Peyer's patch (tissue), 4 donors: ENCODE data around the gene NFKBIZ. TPM values are rescaled to one million over a fixed set of nuclear protein-coding genes. Genes with fewer than 3 reads are reported as not detected.
A peak's percentile ranks its signal among the peaks of the same experiment; 100 is the strongest.

Experiments
- DNase-seq, 3 donors: peaks; one replicate each; pipeline ENCODE4 v3.0.0-alpha.2; 2017 to 2019
- H3K27ac ChIP-seq, 4 donors: fragments of 200-600 bp; sonication (generic); one replicate each; pipeline ENCODE4 v1.5.1; 2016 to 2019
- H3K27me3 ChIP-seq, 2 donors: fragments of 200-600 bp; sonication (generic); one replicate each; pipeline ENCODE4 v1.5.1; 2019
- H3K36me3 ChIP-seq, 3 donors: fragments of 200-600 bp; sonication (generic); one replicate each; pipeline ENCODE4 v1.5.1; 2016 to 2019
- H3K4me1 ChIP-seq, 4 donors: fragments of 200-600 bp; sonication (generic); one replicate each; pipeline ENCODE4 v1.5.1; 2016 to 2019
- H3K4me3 ChIP-seq, 4 donors: fragments of 200-600 bp; sonication (generic); 1 replicate in 3 of 4; 2 replicates in 1 of 4; pipeline ENCODE4 v1.5.1; 2016 to 2019; ENCODE audit warnings: mild to moderate bottlenecking in 1 of 4
- H3K9me3 ChIP-seq, 4 donors: fragments of 200-600 bp; sonication (generic); one replicate each; pipeline ENCODE4 v1.5.1; 2016 to 2019; ENCODE audit warnings: mild to moderate bottlenecking in 1 of 4
- CTCF ChIP-seq, 6 experiments: fragments of 450-650 bp in 4 of 6; fragments of 200-600 bp in 2 of 6; sonication (generic) in 1 of 6; IDR thresholded peaks; one replicate each; pipeline ENCODE4 v1.5.1; 2017 to 2019; ENCODE audit warnings: antibody characterized with exemption in 6 of 6, mild to moderate bottlenecking in 3 of 6, moderate library complexity in 1 of 6
- POLR2A ChIP-seq, 2 donors: fragments of 450-650 bp; IDR thresholded peaks; one replicate each; pipeline ENCODE4 v1.5.1; 2017; ENCODE audit warnings: antibody characterized with exemption in 2 of 2, mild to moderate bottlenecking in 2 of 2, moderate library complexity in 2 of 2
- total RNA-seq, 4 donors: library from RNA; depleted of rRNA; stranded (reverse); fragments of >200 nt; gene quantifications; one replicate each; pipeline ENCODE4 v1.1.0, GENCODE V29; 2016

Gene NFKBIZ
- total RNA-seq, 4 donors from 2014 or later, result 37.1 to 70.1 (median 52.9) TPM

- TF ChIP-seq POLR2A (IDR thresholded peaks at IDR 0.05) (no peak), CTCF (IDR thresholded peaks at IDR 0.05) (no peak)
- no peak overlapping the region for H3K4me3 ChIP-seq
- H3K9me3 ChIP-seq, result no peaks in the 10 kb centered on the region
- no peak for DNase-seq
- no peak overlapping the region for H3K27ac ChIP-seq
- no peaks in the 10 kb centered on the region for H3K27me3 ChIP-seq
- no peaks in the 10 kb centered on the region for H3K36me3 ChIP-seq
- H3K4me1 ChIP-seq, result peaks cover 0 to 7% (median 0%) of the 10 kb centered on the region in 4 donors
These were observed 6.9 kb upstream of the NFKBIZ start for GRCh38 chr3:101842245-101842934.

GRCh38 chr3:101842935-101843330 lies 6.4 kb upstream of the NFKBIZ start:
- Histone ChIP-seq H3K27me3 (no peaks in the 10 kb centered on the region), H3K36me3 (no peaks in the 10 kb centered on the region), H3K4me1 (peaks cover 0 to 12% (median 0%) of the 10 kb centered on the region in 4 donors), H3K9me3 (no peaks in the 10 kb centered on the region), H3K4me3 (no peak overlapping the region), H3K27ac (no peak overlapping the region)
- DNase-seq, result no peak
- TF ChIP-seq POLR2A (IDR thresholded peaks at IDR 0.05) (no peak), CTCF (IDR thresholded peaks at IDR 0.05) (no peak)

GRCh38 chr3:101845425-101845824 lies 3.9 kb upstream of the NFKBIZ start:
- Histone ChIP-seq H3K36me3 (no peaks in the 10 kb centered on the region), H3K4me3 (no peak overlapping the region), H3K9me3 (no peaks in the 10 kb centered on the region), H3K4me1 (peaks cover 0 to 14% (median 0%) of the 10 kb centered on the region in 4 donors), H3K27me3 (no peaks in the 10 kb centered on the region), H3K27ac (no peak overlapping the region)
- DNase-seq, result no peak
- TF ChIP-seq POLR2A (IDR thresholded peaks at IDR 0.05) (no peak), CTCF (IDR thresholded peaks at IDR 0.05) (no peak)

- peak overlapping the region in 1 of 4 donors; percentile 11 for H3K27ac ChIP-seq
- TF ChIP-seq POLR2A (IDR thresholded peaks at IDR 0.05), result no peak
- no peak for TF ChIP-seq CTCF (IDR thresholded peaks at IDR 0.05)
- DNase-seq, result no peak
- peaks cover 0 to 14% (median 0%) of the 10 kb centered on the region in 4 donors for H3K4me1 ChIP-seq
- no peaks in the 10 kb centered on the region for H3K36me3 ChIP-seq
- H3K4me3 ChIP-seq, result no peak overlapping the region
- H3K9me3 ChIP-seq, result no peaks in the 10 kb centered on the region
- no peaks in the 10 kb centered on the region for H3K27me3 ChIP-seq
These were observed 2.6 kb upstream of the NFKBIZ start for GRCh38 chr3:101846709-101847108.

GRCh38 chr3:101847328-101847727 lies 2.0 kb upstream of the NFKBIZ start:
- no peak for TF ChIP-seq POLR2A (IDR thresholded peaks at IDR 0.05)
- TF ChIP-seq CTCF (IDR thresholded peaks at IDR 0.05), result no peak
- DNase-seq, result no peak
- peaks cover 0 to 14% (median 0%) of the 10 kb centered on the region in 4 donors for H3K4me1 ChIP-seq
- H3K36me3 ChIP-seq, result peaks cover 0 to 5% (median 0%) of the 10 kb centered on the region in 3 donors
- H3K4me3 ChIP-seq, result no peak overlapping the region
- peak overlapping the region; percentile 51 to 100 (median 99) for H3K27ac ChIP-seq
- no peaks in the 10 kb centered on the region for H3K9me3 ChIP-seq
- no peaks in the 10 kb centered on the region for H3K27me3 ChIP-seq
